Stimulated activated CD4-positive, alpha-beta T cell treated with anti-CD3 and anti-CD28 coated beads, Interleukin-12 subunit alpha, Interleukin-12 subunit beta, amount 100 ng/mL, for 48 hours (primary cell): Measurements from ENCODE around the gene UNG.

Source experiments
- DNase-seq, 3 donors: peaks; one replicate each; pipeline ENCODE4 v3.0.0-alpha.2; 2020; ENCODE audit warnings: low read depth in 2 of 3, low spot score in 1 of 3

Gene UNG

DNA sequence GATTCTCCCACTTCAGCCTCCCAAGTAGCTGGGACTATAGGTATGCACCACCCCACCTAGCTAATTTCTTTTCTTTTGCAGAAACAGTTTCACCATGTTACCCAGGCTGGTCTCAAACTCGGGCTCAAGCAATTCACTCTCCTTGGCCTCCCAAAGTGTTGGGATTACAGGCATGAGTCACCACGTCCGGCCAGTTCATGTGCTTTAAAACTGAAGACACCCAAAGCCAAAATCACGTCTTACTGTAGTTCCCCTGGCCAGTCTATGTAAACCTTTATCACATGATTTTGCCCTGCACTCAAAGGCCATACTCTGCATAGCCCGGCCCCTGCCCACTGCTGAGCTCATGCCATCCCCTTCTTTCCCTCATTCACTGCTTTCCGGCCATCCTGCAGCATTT lies 8.6 kb upstream of the UNG start:
- DNase-seq = no peak

DNA sequence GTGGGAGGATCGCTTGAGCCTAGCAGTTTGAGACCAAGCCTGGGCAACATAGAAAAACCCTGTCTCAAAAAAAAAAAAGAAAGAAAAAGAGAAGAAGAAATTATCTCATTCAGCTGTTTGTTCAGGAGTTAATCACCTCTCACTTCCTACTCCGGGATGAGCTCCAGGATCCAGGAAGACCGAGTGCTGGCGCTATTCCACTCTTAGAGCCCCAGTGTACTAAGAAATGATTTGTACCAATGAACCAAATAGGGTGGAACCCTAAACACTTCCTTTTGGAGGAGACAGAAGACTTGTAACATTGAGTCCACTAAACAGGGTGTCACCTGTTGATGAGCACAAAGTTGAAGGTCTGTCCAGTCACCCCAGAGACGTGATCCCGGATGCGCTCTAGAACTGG lies 7.7 kb upstream of the UNG start:
- no peak for DNase-seq

- DNase-seq = no peak
Observed at GRCh38 chr12:109092497-109093021, 4.8 kb upstream of the UNG start.

DNA sequence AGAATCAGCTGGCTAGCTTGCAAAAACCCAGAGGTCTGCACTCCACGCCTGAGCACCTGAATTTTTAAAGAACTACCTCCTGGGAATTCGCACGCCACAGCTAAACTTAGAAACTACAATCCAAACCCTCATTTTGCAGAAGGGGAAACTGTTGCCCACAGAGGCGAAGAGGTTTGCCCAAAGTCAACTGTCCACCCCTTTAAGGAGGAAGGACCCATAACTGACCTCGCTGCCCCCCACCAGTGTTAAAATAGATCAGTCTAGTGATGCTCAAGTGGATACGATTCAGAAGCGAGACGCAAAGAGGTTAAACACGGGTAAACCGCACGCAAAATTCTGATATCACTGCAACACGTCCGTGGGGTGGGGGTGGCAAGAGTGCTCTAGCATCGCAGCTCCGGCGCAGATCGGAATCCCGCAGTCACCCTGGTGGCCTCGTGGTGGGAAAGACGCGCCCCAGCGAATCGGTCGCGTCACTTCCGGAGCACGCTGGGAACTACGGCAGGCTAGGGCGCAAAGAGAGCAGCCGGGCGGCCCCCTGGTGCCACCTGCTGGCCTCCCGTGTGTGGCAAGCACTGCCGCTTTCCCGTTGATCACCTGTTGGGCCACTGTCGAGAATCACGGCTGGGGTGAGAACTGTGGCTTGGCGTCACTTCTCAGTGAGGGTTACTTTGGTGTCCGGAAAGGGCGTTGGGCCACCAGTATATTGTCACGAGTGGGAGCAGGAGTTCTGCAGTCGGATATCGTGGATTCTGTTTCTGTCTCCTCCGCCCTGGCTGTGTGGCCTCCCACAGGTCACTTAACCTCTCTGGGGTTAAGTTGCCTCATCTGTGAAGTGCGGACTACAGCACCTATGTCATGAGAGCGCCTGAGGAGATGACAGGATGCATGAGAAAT lies 4.1 kb upstream of the UNG start, which contains the start of gene ALKBH2:
Gene ALKBH2, minus strand, starts transcription at position 451 of the 897 bp plus-strand sequence. CDS start 686 bp downstream, outside the sequence.
- peak; percentile 89 to 92 (median 90) for DNase-seq

- DNase-seq = no peak
Observed at GRCh38 chr12:109097140-109097434, 310 bp upstream of the UNG start.

GRCh38 chr12:109098183-109098604 lies 797 bp downstream of the UNG start:
- no peak for DNase-seq

GRCh38 chr12:109098651-109099050 lies 1.3 kb downstream of the UNG start:
- DNase-seq = no peak

GRCh38 chr12:109099431-109100020 lies 2.1 kb downstream of the UNG start:
- DNase-seq = no peak

GRCh38 chr12:109100741-109101140 lies 3.3 kb downstream of the UNG start:
- no peak for DNase-seq

GRCh38 chr12:109102491-109102890 lies 5.1 kb downstream of the UNG start:
- DNase-seq = no peak

DNA sequence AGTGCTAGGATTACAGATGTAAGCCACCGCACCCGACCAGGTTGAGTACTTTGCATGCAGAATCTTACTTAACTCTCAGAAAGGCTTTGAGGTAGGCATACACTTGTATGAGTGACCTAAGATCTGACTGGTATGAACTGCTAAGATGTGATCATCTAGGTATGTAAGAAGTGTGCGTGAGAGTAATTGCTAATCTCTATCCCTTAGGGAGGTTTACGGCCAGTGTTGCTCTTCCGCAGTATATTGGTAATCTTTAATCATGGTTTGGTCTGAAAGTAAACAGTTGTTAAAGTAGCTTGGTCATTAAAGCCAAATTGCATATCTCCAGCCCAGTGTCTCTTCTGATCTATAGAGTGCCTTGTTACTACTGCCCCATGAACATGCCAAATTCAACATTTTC lies 7.8 kb downstream of the UNG start:
- no peak for DNase-seq

- DNase-seq = no peak
Observed at GRCh38 chr12:109109746-109110350, 12.5 kb downstream of the UNG start.

DNA sequence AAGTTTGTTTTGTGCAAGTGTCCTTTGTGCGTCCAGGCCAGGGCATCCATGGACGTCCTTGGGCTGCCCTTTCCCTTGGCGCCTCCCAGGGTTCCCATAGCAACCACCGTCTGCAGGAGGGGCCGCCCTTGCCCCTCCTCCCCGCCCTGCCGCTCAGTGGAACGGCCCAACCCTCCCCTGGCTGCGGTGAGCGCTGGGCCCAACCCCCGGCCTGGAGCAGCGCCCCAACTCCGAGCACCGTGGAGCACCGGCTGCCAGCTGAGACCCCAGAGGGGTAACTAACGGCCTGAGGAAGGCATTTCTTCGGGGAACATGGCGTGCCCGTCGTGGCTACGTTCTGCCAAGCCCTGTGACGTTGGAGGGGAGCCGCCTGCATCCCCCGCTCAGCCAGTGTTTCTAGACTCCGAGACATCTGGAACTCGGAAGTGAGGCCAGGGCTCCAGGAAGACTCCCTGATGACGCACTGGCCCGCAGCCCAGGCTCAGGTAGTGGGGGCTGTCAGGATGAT lies 13.6 kb downstream of the UNG start:
- DNase-seq = peak in 2 of 3 donors; percentile 26 to 41

DNA sequence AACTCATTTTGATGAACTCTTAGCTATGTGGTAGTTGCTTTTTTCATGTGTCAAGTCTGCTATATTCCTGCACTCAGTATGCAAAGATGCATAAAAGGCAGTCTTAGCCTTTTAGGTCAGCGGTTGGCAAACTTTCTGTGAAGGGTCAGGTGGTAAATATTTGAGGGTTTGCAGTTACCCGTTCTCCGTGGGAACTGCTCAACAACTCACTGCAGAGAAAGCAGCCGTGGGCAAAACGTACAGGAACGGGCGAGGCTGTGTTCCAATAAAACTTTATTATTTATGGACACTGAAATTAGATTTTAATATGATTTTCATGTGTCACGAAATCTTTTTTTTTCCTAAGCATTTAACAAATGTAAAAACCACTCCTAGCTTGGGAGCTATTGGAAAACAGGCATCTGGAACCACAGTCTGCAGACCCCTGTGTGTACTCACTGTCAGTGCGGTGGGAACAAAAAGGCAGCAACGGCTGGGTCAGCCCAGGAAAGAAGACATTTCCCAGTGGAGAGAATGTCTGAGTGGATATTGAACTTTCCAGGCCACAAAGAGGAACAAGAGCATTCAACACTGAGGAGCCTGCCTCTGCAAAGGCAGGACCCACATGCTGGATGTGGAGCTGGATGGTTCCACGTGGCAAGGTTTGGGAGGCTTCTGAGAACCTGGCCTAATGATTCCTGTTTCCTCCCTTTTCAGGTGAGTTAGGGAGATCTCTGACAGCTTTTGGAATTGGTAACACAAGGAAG lies 15.5 kb downstream of the UNG start:
- no peak for DNase-seq

DNA sequence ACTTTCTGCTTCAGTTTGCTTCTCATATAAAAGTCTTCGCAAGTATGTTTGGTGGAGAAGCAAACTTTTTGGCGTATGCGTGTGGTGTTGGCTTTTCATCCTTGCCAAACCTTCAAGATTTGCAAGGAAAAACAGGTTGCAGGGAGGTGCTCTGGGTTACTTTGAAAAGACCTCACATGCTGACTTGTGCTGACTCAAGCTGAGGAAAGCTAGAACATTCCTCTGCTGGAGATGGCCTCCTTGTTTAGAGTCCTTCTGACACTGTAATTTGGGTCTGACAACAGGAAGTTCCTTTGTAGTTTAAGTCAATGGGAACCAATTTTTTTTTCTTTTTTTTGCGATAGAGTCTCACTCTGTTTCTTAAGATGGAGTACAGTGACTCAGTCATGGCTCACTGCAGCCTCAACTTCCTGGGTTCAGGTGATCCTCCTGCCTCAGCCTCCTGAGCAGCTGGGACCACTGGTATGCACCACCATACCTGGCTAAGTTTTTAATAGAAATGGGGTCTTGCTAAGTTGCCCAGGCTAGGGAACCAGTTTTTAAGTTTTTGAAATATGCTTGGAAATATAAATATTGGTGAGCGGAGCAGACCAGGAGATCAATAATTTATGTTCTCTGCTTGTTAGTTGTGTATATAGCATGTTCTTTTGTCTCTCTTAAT lies 16.4 kb downstream of the UNG start:
- DNase-seq = no peak

DNA sequence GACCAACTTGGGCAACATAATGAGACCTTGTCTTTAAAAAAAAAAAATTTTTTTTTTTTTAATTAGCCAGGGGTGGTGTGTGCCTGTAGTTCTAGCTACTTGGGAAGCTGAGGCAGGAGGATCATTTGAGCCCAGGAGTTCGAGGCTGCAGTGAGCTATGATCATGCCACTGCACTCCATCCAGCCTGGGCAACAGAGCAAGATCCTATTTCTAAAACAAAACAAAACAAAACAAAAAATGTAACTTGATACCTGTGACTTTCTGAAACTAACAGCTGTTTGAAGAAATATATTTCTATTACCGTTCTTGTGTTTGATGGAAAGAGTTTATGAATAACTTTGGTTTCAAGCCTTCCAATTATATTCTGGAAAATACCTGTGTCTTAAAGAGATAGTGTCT lies 17.2 kb downstream of the UNG start:
- no peak for DNase-seq

GRCh38 chr12:109115404-109115757 lies 18.0 kb downstream of the UNG start:
- no peak for DNase-seq

DNA sequence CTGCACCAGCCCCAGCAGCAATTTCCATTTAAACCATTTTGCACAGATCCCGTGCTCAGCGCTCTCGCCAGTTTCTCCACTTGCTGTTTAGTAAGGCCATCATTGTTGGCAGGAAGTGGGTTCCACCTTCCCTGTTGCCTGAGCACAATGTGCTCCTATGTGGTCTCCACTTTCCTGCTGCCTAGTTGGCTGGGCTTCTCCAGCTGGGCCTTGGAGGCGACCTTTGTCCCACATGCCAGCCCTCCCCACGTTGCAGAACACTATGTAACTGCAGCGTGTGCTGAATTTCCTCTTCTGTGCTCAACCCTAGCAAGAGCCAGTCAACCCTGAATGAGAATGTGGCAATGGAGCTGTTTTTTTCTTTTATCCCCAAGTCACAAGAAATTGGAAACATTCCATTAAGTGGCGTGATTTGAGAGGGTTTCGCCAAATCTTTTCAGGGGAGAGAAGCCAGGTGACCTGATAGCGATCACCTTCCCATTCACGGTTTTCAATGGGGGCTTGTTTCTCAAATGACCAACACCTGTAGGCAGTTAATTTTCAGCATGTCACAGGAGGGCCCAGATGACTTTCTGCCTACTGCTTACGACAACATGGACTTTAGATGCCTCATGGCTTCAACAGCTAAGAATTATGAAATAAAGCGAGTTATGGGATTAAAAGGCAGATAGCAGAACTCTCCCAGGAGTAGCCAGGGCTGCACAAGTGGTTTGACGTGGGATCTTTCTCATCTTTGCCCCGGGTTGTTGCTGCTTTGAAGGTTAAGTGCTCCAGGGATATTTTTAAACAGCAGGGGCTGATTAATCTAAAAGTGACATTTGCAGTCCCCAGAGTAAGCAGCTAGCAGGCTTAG lies 18.6 kb downstream of the UNG start, which contains the start of gene ACACB:
Gene ACACB, plus strand, starts transcription at position 830 of the 853 bp plus-strand sequence. CDS start 22,819 bp downstream, outside the sequence.
- no peak for DNase-seq

DNA sequence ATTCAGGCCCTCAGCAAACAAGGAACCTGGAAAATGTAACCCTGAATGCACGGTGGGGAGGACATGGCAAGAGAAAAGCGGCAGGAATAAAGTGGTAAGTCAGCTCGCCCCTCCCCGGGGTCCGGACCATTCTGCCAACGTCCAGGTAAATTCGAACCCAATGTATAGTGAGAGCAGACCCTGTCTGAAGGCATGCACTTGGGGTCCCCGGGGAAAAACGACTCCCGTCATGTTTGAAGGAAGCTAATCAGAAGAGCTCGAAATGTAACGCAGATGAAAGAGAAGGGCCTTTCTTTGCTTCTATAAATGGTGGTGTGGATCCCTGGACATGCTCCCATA lies 19.2 kb downstream of the UNG start:
- DNase-seq = no peak

GRCh38 chr12:109120095-109120494 lies 22.7 kb downstream of the UNG start:
- no peak for DNase-seq
